ENCODE results near the gene PHTF1.
"Not testable (repeated sequence)": the region's sequence is repeated elsewhere in the genome, so short reads cannot be mapped to it uniquely, and the experiment has no call there.

Gene PHTF1

DNA sequence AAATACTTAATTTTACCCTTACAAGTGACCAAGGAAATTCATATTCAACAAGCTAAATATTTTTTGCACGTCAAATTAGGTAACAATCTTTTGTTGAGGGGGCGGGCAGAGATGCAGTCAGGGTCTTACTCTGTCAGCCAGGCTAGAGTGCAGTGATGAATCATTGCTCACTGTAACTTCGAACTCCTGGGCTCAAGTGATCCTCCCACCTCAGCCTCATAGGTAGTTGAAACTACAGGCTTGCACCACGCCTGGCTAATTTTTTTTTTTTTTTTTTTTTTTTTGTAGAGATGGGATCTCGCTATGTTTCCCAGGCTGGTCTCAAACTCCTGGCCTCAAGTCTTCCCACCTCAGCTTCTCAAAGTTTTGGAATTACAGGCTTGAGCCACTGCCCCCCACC lies 26.5 kb downstream of the PHTF1 start:
- in situ Hi-C loops (cut with MboI; ENCODE audit: low sequenced_read_pairs): no loop called here

- in situ Hi-C loops (cut with MboI; ENCODE audit: low sequenced_read_pairs): no loop called here
Observed at GRCh38 chr1:113721010-113721409, 38.3 kb downstream of the PHTF1 start.

DNA sequence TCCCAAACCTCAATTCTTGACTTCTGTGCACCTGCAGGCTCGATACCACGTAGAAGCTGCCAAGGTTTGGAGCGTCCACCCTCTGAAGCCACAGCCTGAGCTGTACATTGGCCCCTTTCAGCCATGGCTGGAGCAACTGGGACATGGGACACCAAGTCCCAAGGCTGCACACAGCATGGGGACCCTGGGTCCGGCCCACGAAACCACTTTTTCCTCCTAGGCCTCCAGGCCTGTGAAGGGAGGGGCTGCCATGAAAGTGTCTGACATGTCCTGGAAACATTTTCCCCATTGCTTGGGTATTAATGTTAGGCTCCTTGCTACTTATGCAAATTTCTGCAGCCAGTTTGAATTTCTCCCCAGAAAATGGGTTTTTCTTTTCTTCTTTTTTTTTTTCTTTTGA lies 40.7 kb downstream of the PHTF1 start:
- in situ Hi-C loops (cut with MboI; ENCODE audit: low sequenced_read_pairs): not testable (repeated sequence)

- in situ Hi-C loops (cut with MboI; ENCODE audit: low sequenced_read_pairs): not testable (repeated sequence)
Observed at GRCh38 chr1:113717506-113717905, 41.8 kb downstream of the PHTF1 start.

GRCh38 chr1:113714606-113715269 lies 44.5 kb downstream of the PHTF1 start:
- in situ Hi-C loops (cut with MboI; ENCODE audit: low sequenced_read_pairs): no loop called here

GRCh38 chr1:113701429-113701828 lies 57.9 kb downstream of the PHTF1 start:
- in situ Hi-C loops (cut with MboI; ENCODE audit: low sequenced_read_pairs): no loop called here

- in situ Hi-C loops (cut with MboI; ENCODE audit: low sequenced_read_pairs): no loop called here
Observed at GRCh38 chr1:113694910-113695309, 64.4 kb downstream of the PHTF1 start.

- in situ Hi-C loops (cut with MboI; ENCODE audit: low sequenced_read_pairs): no loop called here
Observed at GRCh38 chr1:113692824-113693431, 66.4 kb downstream of the PHTF1 start.

- in situ Hi-C loops (cut with MboI; ENCODE audit: low sequenced_read_pairs): no loop called here
Observed at GRCh38 chr1:113692342-113692741, 66.9 kb downstream of the PHTF1 start.

GRCh38 chr1:113691184-113691583 lies 68.1 kb downstream of the PHTF1 start:
- in situ Hi-C loops (cut with MboI; ENCODE audit: low sequenced_read_pairs): no loop called here

DNA sequence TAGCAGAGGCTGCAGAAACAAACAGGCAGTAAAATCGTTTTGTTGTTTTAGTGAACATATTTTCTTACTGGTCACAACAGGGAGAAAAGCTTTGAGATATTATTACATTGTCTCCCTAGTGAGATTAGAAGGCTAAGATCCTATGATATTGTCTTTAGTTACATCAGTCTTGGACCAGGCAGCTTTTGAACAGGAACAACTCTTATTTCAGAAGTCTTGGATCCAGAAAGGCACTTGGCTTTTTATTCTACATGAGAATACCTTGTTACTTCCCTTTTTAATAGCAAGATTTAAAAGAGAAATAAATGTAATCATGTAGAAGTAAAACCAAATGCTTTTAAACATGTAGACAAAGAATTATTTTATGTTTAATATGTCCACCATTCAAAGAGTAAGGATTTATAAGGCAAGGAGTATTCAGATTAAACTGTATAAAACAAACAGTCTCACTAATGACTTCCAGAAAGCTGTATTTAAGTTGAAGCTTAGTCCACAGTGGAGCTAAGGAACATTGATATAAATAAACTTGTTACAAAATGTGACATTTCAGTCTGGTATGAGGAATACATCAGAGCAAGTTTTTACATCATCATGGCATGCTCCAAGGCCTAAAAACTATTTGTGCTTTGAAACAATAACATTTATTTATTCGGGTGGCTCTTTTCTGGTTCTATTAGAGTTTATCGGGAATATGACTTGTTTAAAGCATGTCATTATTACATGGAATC lies 72.2 kb downstream of the PHTF1 start:
- in situ Hi-C loops (cut with MboI; ENCODE audit: low sequenced_read_pairs): loop anchor here (10.0 kb wide), 1 partner anchor 542 kb away; no protein-coding TSS in a partner anchor

GRCh38 chr1:113684153-113684541 lies 75.1 kb downstream of the PHTF1 start:
- in situ Hi-C loops (cut with MboI; ENCODE audit: low sequenced_read_pairs): loop anchor here (10.0 kb wide), 1 partner anchor 539 kb away; no protein-coding TSS in a partner anchor

- in situ Hi-C loops (cut with MboI; ENCODE audit: low sequenced_read_pairs): loop anchor here (10.0 kb wide), 1 partner anchor 539 kb away; no protein-coding TSS in a partner anchor
Observed at GRCh38 chr1:113683384-113684152, 75.7 kb downstream of the PHTF1 start.

- in situ Hi-C loops (cut with MboI; ENCODE audit: low sequenced_read_pairs): loop anchor here (10.0 kb wide), 1 partner anchor 537 kb away; no protein-coding TSS in a partner anchor
Observed at GRCh38 chr1:113681596-113682337, 77.5 kb downstream of the PHTF1 start.

DNA sequence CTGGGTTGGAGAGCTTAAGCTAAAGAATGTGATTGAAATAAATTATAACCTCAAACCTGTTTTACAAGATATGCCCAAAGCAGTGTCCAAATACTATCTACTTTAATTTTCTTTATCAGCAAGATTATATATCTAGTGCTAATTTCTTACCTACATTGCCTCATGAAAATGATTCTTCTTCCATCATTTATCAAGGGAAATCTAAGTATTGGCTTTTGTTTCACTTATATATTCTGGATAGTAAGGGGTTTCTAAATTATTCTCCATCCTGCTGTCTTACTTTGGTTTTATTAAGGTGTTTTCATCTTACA lies 81.2 kb downstream of the PHTF1 start:
- in situ Hi-C loops (cut with MboI; ENCODE audit: low sequenced_read_pairs): no loop called here

DNA sequence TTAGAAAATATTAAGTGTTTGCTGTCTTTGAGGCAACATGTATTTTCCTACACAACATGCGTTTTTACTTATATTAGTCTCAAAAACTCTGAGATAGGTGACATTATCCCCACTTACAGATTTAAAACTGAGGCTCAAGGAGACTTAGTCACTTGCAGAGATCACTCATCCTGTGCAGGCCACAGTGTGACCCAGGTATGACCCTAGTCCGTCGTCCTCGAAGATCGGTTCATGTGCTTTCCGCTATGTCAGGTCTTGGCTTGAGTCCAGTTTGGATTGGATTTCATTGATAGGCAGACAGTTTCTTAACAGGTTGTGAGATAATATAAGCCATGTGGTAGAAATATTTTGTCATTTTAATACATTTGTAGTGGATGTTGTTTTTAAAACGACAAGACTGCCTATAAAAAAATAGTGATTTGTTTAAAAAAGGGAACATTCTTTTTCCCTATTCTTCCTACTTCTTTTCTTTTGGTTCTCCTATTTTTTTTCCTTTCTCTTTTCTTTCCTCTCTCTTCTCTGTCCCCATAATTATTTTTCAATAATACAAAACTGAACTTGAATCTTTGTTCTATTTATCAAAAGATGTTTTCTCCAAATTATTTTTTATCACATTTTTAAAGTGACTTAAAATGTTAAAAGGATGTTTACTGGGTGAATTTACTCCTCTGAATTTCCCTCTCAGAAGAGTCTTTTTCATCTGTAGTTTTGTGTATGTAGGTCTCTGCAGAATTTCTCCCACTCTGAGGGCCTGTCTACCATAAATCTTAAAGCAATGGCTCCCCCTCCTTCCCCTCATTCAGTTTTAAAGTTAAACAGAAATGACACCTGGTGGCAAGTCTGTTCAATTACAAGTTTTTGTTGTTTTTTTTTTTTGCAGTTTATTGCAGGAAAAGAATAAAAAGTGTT lies 81.8 kb downstream of the PHTF1 start:
- in situ Hi-C loops (cut with MboI; ENCODE audit: low sequenced_read_pairs): no loop called here

- in situ Hi-C loops (cut with MboI; ENCODE audit: low sequenced_read_pairs): no loop called here
Observed at GRCh38 chr1:113676524-113676923, 82.8 kb downstream of the PHTF1 start.

- in situ Hi-C loops (cut with MboI; ENCODE audit: low sequenced_read_pairs): no loop called here
Observed at GRCh38 chr1:113675302-113675701, 84.0 kb downstream of the PHTF1 start.

DNA sequence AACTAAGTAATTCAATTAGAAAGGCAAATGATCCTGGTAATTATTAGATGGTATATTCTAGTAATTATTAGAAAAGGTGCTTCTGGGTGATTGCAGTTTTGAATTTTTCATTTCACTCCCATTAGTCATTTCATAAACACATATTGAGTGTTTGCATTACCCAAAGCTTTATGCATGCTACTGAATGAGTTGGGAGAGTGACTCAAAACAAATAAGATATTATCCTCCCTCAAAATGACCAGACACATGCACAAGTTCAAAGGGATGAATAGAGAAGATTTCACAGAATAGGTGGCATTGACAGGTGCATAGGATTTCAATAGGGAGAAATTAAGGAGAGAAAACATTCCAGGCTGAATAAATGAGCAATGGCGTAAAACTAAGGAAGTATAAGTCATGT lies 84.7 kb downstream of the PHTF1 start:
- in situ Hi-C loops (cut with MboI; ENCODE audit: low sequenced_read_pairs): no loop called here

- in situ Hi-C loops (cut with MboI; ENCODE audit: low sequenced_read_pairs): no loop called here
Observed at GRCh38 chr1:113672491-113672890, 86.8 kb downstream of the PHTF1 start.
